Measurements from ENCODE around the gene UBE2N. TPM values are rescaled to one million over a fixed set of nuclear protein-coding genes. Genes with fewer than 3 reads are reported as not detected.
"Not testable (repeated sequence)": the region's sequence is repeated elsewhere in the genome, so short reads cannot be mapped to it uniquely, and the experiment has no call there.

Gene UBE2N
- total RNA-seq, 1 donor from 2014 or later = 131 TPM

GRCh38 chr12:93412396-93412795 lies 29.4 kb downstream of the UBE2N start:
- DNase-seq (ENCODE audit: low read depth in 2 of 2) = not testable (repeated sequence)

- DNase-seq (ENCODE audit: low read depth in 2 of 2) = not testable (repeated sequence)
Observed at GRCh38 chr12:93411060-93411459, 30.7 kb downstream of the UBE2N start.

- DNase-seq (ENCODE audit: low read depth in 2 of 2) = not testable (repeated sequence)
Observed at GRCh38 chr12:93409343-93410187, 32.2 kb downstream of the UBE2N start.

DNA sequence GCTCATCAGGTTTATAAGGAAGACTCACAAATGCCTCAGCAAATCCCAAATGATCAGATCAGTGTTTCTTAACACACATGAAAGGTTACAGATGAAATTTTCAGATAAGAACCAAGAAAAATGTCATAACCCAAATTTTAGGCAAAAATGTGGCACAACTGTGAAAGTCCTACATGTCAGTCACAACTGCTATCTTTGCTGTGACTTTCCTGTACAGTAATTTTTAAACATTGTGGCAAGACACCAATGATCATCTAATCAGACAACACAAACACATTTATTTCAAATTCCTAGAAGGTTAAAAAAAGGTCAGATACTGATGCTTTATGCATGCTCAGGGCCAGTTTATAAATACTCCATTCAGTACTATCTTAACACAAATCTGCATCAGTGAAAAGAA lies 32.9 kb downstream of the UBE2N start:
- DNase-seq (ENCODE audit: low read depth in 2 of 2) = peak in 1 of 2 donors; percentile 45

GRCh38 chr12:93407963-93408283 lies 33.8 kb downstream of the UBE2N start:
- no peak for DNase-seq (ENCODE audit: low read depth in 2 of 2)

- DNase-seq (ENCODE audit: low read depth in 2 of 2) = peak in 1 of 2 donors; percentile 48
Observed at GRCh38 chr12:93407054-93407962, 34.4 kb downstream of the UBE2N start.

GRCh38 chr12:93404961-93405849 lies 36.5 kb downstream of the UBE2N start:
- DNase-seq (ENCODE audit: low read depth in 2 of 2) = no peak

GRCh38 chr12:93403988-93404803 lies 37.6 kb downstream of the UBE2N start:
- no peak for DNase-seq (ENCODE audit: low read depth in 2 of 2)

GRCh38 chr12:93402333-93403311 lies 39.1 kb downstream of the UBE2N start:
- no peak for DNase-seq (ENCODE audit: low read depth in 2 of 2)

DNA sequence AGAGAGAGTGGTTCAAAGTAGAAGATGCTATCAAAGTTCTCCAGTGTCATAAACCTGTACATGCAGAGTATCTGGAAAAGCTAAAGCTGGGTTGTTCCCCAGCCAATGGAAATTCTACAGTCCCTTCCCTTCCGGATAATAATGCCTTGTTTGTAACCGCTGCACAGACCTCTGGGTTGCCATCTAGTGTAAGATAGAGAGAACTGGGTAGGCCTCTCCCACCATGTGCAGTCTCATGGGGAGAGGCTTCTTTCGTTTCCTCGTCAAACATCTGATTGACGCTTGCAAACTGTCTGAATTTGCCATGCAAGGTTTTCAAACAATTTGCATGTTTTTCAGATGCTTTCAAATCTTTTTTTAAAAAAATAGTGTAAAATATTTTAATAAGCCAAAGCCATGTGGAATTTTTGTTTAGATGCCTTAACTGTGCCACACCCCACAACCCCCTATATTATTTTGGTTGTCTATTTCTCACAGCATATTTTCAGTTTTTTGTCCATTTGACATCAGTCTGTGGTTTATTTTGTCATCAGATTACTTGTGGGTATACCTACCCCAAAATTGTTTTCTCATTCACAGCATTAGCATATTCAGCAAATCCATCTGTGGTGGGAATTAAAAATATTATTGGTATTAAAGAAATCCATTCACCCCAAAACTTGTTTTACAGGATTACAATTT lies 42.4 kb downstream of the UBE2N start:
- not testable (repeated sequence) for DNase-seq (ENCODE audit: low read depth in 2 of 2)

DNA sequence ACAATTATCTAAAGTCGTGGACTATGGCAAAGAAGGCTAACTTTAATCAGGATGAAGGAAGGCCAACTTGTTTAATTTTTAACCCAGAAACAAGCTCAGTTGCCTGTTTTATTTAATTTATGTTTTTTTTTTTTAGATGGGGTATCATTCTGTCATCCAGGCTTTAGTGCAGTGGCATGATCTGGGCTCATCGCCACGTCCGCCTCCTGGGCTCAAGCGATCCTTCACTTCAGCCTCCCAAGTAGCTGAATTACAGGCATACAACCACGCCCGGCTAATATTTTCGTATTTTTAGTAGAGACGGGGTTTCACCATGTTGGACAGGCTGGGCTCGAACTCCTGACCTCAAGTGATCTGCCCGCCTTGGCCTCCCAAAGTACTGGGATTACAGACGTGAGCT lies 44.3 kb downstream of the UBE2N start:
- no peak for DNase-seq (ENCODE audit: low read depth in 2 of 2)

DNA sequence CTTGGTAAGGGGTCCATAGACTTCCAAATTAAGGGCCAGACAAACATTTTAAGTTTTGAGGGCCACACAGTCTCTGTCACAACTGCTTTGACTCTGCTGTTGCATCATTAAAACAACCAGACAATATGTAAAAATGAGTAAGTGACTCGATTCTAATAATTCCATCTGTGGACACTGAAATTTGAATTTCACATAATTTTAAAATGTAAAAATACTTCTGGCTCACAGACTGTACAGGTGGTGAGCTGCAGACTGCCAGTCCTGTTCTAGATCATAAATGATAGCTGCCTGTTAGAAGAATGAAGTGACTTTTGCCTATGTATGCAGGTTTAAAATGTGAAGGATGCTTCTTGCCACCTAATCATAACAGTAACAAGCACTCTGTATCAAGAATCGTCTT lies 48.3 kb downstream of the UBE2N start:
- DNase-seq (ENCODE audit: low read depth in 2 of 2) = no peak

- no peak for DNase-seq (ENCODE audit: low read depth in 2 of 2)
Observed at GRCh38 chr12:93390549-93391297, 51.0 kb downstream of the UBE2N start.

DNA sequence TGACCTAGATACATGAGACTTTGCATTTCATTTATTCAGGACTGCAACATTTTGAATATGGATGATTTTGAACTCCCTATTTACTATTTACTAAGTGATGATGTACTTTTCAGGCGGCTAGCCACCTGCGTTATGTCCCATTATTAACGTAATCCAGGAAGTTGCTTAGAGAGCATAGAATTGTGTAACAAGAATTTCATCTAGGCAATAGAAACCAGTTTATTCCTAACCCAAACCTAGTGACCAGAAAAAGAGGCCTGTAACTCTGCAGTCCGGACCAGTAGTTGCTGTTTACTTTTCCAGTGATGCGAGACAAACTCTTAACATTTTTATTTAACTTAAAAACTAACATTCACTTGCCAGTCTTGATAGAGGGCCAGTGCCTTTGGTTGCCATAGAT lies 51.7 kb downstream of the UBE2N start:
- no peak for DNase-seq (ENCODE audit: low read depth in 2 of 2)

GRCh38 chr12:93387780-93388179 lies 54.0 kb downstream of the UBE2N start:
- no peak for DNase-seq (ENCODE audit: low read depth in 2 of 2)

DNA sequence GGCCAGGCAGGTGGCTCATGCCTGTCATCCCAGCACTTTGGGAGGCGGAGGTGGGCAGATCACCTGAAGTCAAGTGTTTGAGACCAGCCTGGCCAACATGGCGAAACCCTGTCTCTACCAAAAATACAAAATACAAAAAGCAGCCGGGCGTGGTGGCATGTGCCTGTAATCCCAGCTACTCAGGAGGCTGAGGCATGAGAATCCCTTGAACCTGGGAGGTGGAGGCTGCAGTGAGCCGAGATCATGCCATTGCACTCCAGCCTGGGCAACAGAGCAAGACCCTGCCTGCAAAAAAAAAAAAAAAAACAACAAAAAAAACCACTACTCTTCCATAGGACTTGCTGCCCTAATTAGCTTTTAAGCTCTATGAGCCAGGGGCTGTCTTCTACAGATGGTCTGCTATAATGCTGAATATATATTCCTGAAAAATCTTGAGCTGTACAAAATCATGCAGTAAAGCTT lies 59.7 kb downstream of the UBE2N start:
- not testable (repeated sequence) for DNase-seq (ENCODE audit: low read depth in 2 of 2)

DNA sequence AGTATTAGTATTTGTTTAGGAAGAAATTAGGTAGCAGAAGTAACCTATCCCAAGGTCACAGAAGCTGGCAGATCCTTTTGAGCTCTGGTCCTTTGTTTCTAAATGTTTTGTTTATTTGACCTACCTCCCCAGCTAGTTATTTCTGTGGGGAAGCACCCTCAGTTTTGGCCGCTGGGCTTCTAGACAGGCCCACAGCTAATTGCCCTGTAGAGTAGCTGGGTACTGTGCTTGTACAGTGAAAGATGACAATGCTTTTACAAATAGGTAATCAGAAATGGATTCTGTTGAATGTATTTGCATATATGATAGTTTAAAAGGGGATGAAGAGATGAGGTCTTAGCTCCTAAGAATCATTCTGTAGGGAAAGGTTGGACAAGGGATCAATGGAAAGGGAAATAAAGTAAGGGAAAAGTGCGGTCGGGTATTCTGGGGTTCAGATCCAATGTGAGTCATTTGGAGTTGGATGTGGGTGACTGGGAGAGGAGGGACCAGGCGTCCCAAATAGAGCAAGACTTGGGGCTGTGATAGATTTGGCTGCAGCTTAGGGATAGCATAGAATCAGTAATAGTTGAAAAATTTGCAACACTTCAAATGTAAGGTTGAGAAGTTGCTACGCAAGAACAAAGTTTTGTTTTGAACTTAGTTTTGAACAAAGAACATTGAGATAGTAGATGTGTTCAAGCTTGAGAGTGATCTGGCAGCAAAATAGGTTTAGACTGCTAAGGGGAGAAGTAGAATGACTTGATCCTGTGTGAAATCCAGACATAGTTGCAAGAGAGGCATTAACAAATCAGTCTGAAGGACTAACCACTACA lies 60.4 kb downstream of the UBE2N start:
- DNase-seq (ENCODE audit: low read depth in 2 of 2) = no peak

Measured in dermis microvascular lymphatic vessel endothelial cell (primary cell).